Stimulated activated CD4-positive, alpha-beta T cell treated with anti-CD3 and anti-CD28 coated beads, Interleukin-15, amount 100 ng/mL, for 1 hour (primary cell): ENCODE results near the gene DNAH8.

Experiments used
- DNase-seq, 2 donors: peaks; one replicate each; pipeline ENCODE4 v3.0.0-alpha.2; 2020; ENCODE audit warnings: low read depth in 1 of 2, low spot score in 1 of 2

The DNAH8 gene

DNA sequence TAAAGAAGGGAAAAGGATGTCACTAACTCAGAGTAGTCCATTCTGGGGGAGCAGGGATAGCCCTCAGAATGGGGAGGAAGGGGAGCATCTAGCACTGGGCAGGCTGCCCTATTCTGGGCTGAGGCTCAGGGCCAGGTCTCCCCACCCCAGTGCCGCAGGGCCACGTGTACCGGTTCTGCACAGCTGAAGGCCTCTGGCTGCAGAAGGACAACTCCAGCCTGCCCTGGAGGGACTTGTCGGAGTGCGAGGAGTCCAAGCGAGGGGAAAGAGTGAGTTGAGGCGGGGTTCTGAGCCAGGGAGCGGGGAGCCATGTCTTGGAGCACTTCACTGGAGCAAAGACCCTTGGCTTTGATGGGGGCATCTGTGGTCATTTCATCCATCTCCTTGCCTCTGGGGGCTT is 350.4 kb downstream of the DNAH8 start:
- no peak for DNase-seq

- DNase-seq = no peak
Measured at GRCh38 chr6:39068391-39068790, 353.3 kb downstream of the DNAH8 start.

GRCh38 chr6:39072830-39073229 is 357.7 kb downstream of the DNAH8 start:
- DNase-seq = no peak

DNA sequence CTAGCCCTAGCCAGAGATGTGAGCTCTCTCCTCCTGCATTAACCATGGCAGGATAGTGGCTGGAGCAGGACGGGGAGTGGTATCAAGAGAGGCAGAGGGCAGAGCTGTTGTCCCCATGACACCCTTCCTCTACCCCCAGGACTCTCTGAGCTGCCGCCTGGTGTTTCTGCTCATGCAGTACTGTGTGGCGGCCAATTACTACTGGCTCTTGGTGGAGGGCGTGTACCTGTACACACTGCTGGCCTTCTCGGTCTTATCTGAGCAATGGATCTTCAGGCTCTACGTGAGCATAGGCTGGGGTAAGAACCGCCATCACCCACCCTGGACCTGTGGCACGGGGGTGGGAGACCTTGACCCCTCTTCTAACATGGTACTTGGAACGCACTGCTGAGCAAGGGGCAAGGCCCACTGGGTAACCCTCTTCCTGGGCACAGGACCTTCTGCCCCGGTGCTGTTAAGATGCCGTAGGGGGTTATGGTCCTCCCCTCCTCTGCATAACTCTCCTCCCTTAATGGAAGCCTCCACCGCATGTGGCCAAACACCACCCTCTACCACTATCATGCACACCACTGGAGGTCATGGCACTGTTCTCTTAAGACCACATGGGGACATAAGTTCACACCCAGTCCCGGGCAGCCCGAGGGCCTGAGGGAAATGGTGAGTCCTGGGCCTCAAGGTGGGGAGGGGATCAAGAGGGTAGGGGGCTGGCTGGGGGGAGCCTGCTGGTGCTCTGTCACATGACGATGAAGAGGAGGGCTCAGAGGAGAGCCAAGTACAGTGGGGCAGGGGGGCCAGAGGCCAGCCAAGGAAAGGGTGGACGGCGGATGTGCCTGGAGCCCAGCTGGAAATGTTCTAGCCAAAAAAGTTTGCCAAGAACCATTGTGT is 358.6 kb downstream of the DNAH8 start:
- no peak for DNase-seq

DNA sequence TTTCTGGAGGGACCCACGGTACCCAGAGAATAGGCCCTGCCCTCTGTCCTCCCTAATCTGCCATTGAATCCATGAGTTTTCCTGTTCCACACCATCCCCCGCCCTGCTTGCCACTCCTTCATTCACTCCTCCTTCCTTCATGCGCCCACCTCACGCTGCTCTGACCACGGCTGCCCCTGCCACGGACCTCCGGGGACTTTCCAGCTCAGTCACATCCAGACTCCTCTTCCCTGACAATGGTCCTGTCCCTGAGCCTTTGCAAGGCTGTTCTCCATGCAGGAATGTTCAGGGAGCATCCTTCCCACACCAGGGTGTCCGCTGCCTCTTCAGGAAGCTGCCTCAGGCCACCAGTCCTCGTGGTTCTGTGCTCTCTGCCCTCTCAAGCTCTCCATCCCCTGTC is 359.4 kb downstream of the DNAH8 start:
- DNase-seq = no peak

DNA sequence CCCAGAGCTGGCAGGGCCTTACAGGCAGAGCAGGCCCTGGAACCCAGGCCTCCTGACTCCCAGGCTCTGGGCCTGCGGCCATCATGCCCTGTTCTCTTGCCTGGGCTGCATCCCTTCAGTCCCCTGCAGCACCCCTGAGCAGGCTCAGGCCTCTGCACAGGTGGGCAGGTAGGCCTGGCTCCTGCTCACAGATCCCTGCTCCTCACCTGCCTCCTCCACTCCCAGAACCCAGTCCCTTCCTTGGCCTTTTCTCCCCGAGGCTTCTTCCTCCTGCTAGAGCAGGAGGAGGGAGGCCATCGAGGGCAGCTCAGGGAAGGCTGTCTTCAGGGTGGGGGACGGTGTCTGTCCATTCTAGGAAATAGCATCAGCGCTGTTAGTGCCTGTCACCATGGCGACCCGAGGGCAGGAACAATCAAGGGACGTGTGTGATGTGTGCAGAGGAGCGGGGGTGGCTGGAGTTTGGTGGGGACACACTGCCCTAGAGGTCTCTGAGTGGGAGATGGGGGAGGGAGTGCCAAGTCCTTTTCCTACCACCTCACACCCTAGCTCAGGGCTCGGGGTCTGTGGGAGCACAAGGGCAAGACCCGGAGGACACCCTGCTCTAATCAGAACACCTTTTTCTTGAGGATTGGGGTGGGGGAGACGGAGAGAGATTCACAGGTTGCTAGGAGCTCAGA is 360.0 kb downstream of the DNAH8 start:
- DNase-seq = no peak

- DNase-seq = no peak
Measured at GRCh38 chr6:39075807-39076622, 360.9 kb downstream of the DNAH8 start.

DNA sequence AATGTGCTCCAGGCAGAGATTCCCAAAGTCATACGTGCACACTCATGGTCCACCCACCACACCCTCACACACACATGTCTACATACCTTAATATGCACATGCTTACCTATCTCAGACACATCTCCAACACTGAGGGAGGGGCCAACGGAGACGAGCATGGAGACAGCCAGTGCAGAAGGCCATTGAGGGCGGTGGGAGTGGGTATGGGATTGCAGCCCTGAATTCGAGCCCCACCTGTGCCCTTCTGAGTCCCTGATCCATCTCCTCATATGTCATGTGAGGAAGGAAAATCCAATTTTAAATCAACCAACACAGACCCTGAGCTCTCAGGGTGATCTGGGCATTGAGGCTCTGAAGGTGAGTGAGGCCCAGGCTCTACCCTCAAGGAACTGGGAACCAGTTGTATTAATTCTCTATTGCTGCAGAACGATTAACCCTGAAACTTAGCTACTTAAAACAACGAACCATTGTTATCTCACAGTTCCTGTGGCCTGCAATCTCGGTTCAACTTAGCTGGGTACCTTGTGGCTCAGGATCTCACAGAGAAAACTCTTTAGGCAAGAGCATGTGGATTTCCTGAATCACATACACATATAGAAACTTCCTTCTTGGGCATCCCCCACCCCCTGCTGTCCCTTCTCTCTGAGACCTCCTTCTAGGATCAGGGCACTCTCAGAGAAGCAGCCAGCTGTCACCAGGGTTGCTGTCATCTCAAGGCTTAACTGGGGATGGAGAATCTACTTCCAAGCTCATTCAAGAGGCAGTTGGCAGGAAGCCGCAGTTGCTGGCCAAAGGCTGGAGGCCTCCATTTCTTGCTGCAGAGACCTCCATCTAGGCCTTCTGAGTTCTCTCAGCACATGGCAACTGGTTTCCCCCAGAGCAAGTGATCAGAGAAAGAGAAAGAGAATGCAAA is 361.8 kb downstream of the DNAH8 start:
- DNase-seq = no peak

DNA sequence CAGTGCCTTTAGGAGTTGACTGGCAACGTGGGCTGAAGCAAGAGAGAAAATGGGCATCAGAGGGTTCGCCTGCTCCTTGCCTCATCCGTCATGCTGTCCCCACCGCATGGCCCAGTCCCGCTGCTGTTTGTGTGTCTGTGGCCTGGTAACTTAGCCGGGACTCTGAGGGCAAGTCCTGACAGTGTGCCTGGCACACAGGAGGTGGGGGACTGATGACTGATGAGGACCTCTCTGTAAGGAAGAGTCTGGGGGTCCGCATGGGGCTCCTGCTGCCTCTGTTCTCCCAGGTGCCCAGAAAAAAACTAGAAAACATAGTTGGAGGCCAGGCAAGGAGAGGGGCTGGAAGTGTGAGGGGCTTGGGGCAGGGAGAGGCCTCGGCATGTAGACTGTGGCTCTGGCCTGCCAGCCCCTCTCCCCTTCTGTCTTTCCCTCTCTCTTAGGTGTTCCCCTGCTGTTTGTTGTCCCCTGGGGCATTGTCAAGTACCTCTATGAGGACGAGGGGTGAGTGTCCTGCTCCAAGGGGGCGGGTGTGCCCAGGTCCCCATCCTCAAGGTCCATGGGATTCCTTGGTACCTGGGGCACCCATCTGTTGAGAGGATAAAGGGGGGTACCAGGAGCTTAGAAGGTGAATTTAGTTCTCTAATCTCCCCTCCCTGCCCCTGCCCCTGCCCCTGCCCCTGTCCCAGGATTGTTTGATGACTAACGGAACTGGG is 362.9 kb downstream of the DNAH8 start:
- DNase-seq = no peak

- no peak for DNase-seq
Measured at GRCh38 chr6:39078695-39079094, 363.6 kb downstream of the DNAH8 start.

DNA sequence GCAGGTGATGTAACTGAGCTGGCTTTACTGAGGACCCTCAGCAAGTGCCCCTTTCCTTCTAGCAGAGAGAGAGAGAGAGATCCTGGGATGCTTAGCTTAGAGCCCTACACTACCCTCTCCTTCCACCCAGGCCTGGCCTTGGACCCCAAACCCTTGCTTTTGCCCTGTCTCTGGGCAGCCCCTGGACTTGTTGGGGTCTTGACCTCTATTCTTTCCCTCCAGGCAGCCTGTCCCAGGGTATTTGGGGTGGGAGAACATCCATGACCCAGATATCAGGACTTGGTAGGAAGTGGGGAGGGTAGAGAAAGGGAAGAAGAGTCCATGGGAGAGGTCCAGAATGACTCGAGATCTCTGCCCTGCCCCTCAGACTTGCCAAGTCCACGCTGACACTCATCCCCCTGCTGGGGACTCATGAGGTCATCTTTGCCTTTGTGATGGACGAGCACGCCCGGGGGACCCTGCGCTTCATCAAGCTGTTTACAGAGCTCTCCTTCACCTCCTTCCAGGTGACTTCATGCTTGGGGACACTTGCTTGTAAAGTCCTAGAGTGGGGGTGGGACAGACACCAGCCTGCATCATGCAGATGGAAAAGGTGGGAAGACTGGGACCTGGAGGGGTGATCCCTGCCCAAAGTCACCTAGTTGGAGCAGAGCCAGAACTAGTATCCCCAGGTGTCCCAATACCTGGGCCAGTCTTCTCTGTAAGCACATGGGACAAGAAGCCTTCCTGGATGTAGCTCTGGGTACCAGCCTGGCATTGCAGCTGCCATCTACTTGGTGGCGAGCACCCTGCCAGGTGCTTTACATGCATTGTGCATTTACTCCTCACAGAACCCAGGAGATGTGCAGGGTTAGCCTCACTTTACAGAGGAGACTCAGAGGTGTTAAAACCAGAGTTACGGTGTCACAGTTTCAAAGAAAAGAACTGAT is 364.4 kb downstream of the DNAH8 start:
- DNase-seq = no peak
